ENCODE results near the gene OAF.
"Not testable (repeated sequence)": the region's sequence is repeated elsewhere in the genome, so short reads cannot be mapped to it uniquely, and the experiment has no call there.

Gene OAF

DNA sequence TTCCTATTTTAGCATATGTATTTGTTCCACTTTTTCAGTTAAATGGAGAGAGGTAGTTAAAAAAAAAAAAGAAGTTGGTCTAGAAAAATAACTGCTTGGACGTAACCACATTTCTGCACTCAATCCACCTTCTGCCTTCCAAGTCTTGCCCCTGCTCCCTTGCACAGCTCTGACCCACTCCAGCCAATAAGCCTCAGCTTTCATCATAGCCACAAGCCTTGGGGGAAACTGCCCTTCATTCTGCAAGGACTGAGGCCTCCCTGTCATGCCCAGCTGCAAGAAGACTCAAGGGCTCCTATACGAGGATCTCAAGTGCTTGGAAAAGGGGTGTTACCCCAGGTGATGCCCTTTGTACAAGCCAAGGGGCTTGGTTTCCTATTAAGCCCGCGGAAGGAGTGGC is 36.0 kb upstream of the OAF start:
- H3K27me3 ChIP-seq (ENCODE audit: control insufficient read depth, low read length) = peaks cover 16% of the 10 kb centered on the region
- H3F3A ChIP-seq (ENCODE audit: control insufficient read depth, insufficient read depth) = no peaks in the 10 kb centered on the region
- H3K4me3 ChIP-seq (ENCODE audit: low read length) = no peak overlapping the region
- peaks cover 3% of the 10 kb centered on the region; the same call in 1 of the 2 replicates for H3K4me1 ChIP-seq (ENCODE audit: control insufficient read depth, low read length)
- no peak overlapping the region for H3K27ac ChIP-seq (ENCODE audit: low read depth, low read length)
- H3K4me2 ChIP-seq (ENCODE audit: low read length) = no peak overlapping the region
- no peaks in the 10 kb centered on the region for H3K9me3 ChIP-seq (ENCODE audit: control insufficient read depth, insufficient read depth, low read length)
- H3K9me2 ChIP-seq (replicated peaks; ENCODE audit: control insufficient read depth, low read length) = no peaks in the 10 kb centered on the region
- H4K20me1 ChIP-seq (ENCODE audit: control insufficient read depth, insufficient read depth, low read depth, low read length) = no peaks in the 10 kb centered on the region
- no peaks in the 10 kb centered on the region for H3K36me3 ChIP-seq (ENCODE audit: control insufficient read depth, low read length)
- no peaks in the 10 kb centered on the region for H3K79me2 ChIP-seq (ENCODE audit: control insufficient read depth, low read length)
- no peak for TF ChIP-seq EZH2phosphoT487 (IDR thresholded peaks at IDR 0.05; ENCODE audit: borderline replicate concordance, low read length)
- TF ChIP-seq, protein P1, sequence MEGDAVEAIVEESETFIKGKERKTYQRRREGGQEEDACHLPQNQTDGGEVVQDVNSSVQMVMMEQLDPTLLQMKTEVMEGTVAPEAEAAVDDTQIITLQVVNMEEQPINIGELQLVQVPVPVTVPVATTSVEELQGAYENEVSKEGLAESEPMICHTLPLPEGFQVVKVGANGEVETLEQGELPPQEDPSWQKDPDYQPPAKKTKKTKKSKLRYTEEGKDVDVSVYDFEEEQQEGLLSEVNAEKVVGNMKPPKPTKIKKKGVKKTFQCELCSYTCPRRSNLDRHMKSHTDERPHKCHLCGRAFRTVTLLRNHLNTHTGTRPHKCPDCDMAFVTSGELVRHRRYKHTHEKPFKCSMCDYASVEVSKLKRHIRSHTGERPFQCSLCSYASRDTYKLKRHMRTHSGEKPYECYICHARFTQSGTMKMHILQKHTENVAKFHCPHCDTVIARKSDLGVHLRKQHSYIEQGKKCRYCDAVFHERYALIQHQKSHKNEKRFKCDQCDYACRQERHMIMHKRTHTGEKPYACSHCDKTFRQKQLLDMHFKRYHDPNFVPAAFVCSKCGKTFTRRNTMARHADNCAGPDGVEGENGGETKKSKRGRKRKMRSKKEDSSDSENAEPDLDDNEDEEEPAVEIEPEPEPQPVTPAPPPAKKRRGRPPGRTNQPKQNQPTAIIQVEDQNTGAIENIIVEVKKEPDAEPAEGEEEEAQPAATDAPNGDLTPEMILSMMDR (IDR thresholded peaks at IDR 0.05; ENCODE audit: low read depth, low read length, poor library complexity, severe bottlenecking) = no peak

DNA sequence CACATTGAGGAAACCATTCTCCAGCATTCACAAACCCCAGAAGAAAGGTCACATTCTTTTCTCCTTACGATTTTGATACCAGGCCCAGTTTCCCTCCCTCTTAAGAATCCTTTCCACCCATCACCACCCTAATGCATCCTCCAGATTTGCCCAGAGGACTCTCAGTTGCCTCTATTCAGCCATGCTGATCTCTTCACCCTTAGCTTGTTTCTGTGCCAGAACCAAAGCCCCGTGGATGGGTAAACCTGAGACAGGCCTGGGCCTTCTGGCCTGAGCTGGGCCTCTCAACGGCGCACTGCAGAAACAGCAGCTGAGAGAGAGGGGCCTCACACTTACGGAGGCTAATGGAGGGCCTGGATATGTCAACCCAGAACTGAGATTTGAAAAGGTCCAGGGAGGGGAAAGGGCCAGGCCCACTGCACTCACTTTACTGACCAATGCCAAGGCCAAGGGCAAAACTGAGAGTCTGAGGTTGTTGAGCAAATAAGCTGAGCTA is 32.2 kb upstream of the OAF start:
- no peak for TF ChIP-seq EZH2phosphoT487 (IDR thresholded peaks at IDR 0.05; ENCODE audit: borderline replicate concordance, low read length)
- TF ChIP-seq, protein P1 (IDR thresholded peaks at IDR 0.05; ENCODE audit: low read depth, low read length, poor library complexity, severe bottlenecking) = no peak
- 0 out of 2 replicates have a peak, but pooled peaks cover under 1% of the 10 kb centered on the region for H3K27me3 ChIP-seq (ENCODE audit: control insufficient read depth, low read length)
- H3K4me1 ChIP-seq (ENCODE audit: control insufficient read depth, low read length) = no peaks in the 10 kb centered on the region
- no peaks in the 10 kb centered on the region for H3K9me2 ChIP-seq (replicated peaks; ENCODE audit: control insufficient read depth, low read length)
- no peaks in the 10 kb centered on the region for H3F3A ChIP-seq (ENCODE audit: control insufficient read depth, insufficient read depth)
- H3K9me3 ChIP-seq (ENCODE audit: control insufficient read depth, insufficient read depth, low read length) = no peaks in the 10 kb centered on the region
- no peaks in the 10 kb centered on the region for H3K36me3 ChIP-seq (ENCODE audit: control insufficient read depth, low read length)
- H3K4me3 ChIP-seq (ENCODE audit: low read length) = no peak overlapping the region
- H3K27ac ChIP-seq (ENCODE audit: low read depth, low read length) = no peak overlapping the region
- H3K4me2 ChIP-seq (ENCODE audit: low read length) = no peak overlapping the region
- H3K79me2 ChIP-seq (ENCODE audit: control insufficient read depth, low read length) = no peaks in the 10 kb centered on the region
- no peaks in the 10 kb centered on the region for H4K20me1 ChIP-seq (ENCODE audit: control insufficient read depth, insufficient read depth, low read depth, low read length)

DNA sequence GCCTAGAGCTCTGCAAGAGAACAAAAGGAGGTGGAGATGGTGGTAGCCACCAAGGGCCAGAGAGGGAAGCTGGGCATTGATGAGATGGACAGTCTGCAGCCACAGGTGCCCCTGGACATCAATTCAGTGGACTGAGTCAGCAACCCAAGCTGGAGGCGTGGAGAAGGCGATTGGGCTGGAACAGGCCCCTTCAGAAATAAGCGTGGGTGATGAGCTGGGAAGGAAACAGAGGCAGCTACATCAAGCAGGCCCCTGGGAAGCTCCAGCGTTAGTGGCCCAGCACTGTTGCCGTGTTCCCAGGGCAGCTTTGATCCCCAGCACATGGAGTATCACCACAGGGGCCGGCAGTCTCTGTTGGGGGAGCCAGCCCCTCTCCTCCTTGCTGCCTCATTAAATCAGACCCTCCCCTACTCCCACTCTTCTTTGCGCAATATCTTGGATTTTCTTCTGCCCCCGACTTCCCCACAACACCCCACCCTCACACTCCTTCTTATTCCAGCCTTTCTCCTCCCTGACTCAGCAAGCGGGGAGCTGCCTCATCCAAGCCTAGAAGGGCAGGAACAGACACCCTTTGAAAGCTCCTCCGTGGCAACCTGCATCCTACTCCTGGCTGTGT is 31.7 kb upstream of the OAF start:
- Histone ChIP-seq H3K27me3 (ENCODE audit: control insufficient read depth, low read length) (no peaks in the 10 kb centered on the region), H3K9me3 (ENCODE audit: control insufficient read depth, insufficient read depth, low read length) (no peaks in the 10 kb centered on the region), H3K79me2 (ENCODE audit: control insufficient read depth, low read length) (no peaks in the 10 kb centered on the region), H3K36me3 (ENCODE audit: control insufficient read depth, low read length) (no peaks in the 10 kb centered on the region), H3K4me1 (ENCODE audit: control insufficient read depth, low read length) (no peaks in the 10 kb centered on the region), H3K27ac (ENCODE audit: low read depth, low read length) (no peak overlapping the region), H3K4me3 (ENCODE audit: low read length) (no peak overlapping the region), H3K4me2 (ENCODE audit: low read length) (no peak overlapping the region), H3K9me2 (replicated peaks; ENCODE audit: control insufficient read depth, low read length) (no peaks in the 10 kb centered on the region), H4K20me1 (ENCODE audit: control insufficient read depth, insufficient read depth, low read depth, low read length) (no peaks in the 10 kb centered on the region), H3F3A (ENCODE audit: control insufficient read depth, insufficient read depth) (no peaks in the 10 kb centered on the region)
- TF ChIP-seq, protein P1 (IDR thresholded peaks at IDR 0.05; ENCODE audit: low read depth, low read length, poor library complexity, severe bottlenecking) = no peak
- no peak for TF ChIP-seq EZH2phosphoT487 (IDR thresholded peaks at IDR 0.05; ENCODE audit: borderline replicate concordance, low read length)

DNA sequence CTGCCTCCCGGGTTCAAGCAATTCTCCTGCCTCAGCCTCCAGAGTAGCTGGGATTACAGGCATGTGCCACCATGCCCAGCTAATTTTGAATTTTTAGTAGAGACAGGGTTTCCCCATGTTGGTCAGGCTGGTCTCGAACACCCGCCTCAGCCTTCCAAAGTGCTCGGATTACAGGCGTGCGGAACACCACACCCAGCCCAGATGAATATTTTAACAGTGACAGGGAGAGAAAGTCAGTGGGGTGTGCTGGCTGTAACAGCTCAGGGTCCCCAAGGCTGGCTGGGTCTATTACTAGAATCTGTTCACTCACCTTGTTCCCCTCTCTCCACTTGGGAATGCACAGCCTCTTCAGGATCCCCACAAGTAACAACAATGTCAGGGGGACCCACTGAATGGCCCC is 30.8 kb upstream of the OAF start:
- H3K9me3 ChIP-seq (ENCODE audit: control insufficient read depth, insufficient read depth, low read length); H3F3A ChIP-seq (ENCODE audit: control insufficient read depth, insufficient read depth); H3K9me2 ChIP-seq (replicated peaks; ENCODE audit: control insufficient read depth, low read length); H3K27me3 ChIP-seq (ENCODE audit: control insufficient read depth, low read length); H3K36me3 ChIP-seq (ENCODE audit: control insufficient read depth, low read length); H4K20me1 ChIP-seq (ENCODE audit: control insufficient read depth, insufficient read depth, low read depth, low read length); H3K4me3 ChIP-seq (ENCODE audit: low read length); H3K27ac ChIP-seq (ENCODE audit: low read depth, low read length); H3K4me1 ChIP-seq (ENCODE audit: control insufficient read depth, low read length); H3K79me2 ChIP-seq (ENCODE audit: control insufficient read depth, low read length); H3K4me2 ChIP-seq (ENCODE audit: low read length): not testable (repeated sequence)

Measured in DOHH2 (cell line).